ENCODE measurements around the gene MSH3.

MSH3 gene

DNA sequence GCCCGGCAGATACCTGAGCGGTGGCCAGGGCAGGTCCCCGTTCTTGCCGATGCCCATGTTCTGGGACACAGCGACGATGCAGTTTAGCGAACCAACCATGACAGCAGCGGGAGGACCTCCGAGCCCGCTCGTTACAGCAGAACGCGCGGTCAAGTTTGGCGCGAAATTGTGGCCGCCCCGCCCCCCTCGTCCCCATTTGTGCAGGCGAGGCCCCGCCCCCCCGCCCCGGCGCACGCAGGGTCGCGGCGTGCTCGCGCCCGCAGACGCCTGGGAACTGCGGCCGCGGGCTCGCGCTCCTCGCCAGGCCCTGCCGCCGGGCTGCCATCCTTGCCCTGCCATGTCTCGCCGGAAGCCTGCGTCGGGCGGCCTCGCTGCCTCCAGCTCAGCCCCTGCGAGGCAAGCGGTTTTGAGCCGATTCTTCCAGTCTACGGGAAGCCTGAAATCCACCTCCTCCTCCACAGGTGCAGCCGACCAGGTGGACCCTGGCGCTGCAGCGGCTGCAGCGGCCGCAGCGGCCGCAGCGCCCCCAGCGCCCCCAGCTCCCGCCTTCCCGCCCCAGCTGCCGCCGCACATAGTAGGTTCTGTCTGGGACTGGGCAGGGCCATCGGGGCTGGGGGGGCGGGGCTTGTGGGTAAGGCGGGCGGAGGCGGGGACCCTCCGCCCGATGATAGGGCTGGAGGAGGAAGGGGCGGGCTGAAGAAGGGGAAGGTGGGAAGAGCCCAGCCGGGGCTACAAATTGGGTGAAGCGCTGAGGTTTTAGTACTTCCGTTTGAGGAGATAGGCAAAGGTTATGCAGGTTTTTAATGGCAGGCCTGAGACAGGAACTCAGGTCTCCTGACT is at the start of gene MSH3, which contains the start of gene DHFR:
MSH3 (plus strand) TSS at position 262 of the 840 bp plus-strand sequence; CDS start at position 338, 76 bp downstream.
DHFR (minus strand) TSS at position 593 of the 840 bp plus-strand sequence; CDS start at position 99, 494 bp downstream.
- DNase-seq (ENCODE audit: low spot score): peak; percentile 90

DNA sequence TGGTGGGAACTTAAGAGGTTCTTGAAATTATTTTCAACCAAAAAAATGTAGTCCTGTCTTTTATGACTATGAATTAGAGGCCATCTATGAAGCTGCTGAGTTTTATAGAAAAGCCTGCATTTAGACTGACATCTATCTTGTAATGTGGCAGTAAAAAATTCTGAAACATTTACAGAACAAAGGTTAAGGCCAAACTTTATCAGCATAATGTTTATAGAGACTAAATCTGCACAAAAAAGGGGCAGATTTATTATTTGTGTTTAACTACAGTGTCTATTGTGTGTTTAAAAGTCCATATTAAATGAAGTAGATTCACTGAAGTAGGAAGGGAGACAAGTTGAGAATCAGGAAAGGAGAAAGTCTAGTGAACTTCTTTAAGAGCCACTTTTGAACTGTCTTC is 47.1 kb upstream of the MSH3 start:
- DNase-seq (ENCODE audit: low spot score): no peak

DNA sequence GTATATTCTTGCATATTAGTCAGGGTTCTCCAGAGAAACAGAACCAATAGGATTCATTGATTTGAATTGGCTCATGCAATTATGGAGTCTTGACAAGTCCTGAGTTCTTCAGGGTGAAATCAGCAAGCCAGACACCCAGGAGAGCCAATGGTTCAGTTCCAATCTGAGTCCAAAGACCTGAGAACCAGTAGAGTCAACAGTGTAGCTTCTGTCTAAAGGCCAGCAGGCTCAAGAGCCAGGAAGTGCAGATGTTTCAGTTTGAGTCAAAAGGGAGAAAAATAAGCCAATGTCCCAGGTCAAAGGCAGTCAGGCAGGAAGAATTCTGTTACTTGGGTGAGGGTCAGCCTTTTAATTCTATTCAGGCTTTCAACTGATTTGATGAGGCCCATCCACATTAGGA is 46.6 kb upstream of the MSH3 start:
- DNase-seq (ENCODE audit: low spot score): no peak

DNA sequence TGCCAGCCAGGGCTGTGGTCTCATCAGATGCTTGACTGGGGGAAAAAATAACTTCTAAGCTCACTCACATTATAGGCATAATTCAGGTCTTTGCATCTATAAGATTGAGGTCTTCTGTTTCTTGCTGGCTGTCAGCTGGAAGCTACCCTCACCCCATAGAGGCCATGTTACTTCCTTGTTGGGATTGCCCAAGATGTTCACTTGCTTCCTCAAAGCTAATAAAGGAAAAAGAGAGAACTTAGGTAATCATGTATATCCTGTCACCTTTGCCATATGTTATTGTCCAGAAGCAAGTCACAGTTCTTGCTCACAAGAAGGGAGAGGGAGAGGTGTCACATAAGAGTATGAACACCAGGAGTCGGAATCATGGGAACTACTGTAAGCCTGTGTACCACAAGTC is 45.7 kb upstream of the MSH3 start:
- DNase-seq (ENCODE audit: low spot score): no peak

DNA sequence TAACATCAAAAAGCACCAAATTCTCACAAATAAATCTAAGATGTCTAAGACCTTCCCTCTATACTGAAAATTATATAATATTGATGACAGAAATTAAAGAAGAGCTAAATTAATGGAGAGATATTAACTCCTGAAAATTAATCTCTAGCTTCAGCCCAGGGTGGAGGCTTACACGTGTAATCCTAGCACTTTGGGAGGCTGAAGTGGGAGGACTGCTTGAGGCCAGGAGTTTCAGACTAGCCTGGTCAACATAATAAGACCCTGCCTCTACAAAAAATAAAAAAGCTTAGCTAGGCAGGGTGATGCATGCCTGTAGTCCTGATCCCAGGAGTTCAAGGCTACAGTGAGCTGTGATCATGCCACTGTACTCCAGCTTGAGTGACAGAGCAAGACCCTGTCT is 44.8 kb upstream of the MSH3 start:
- no peak for DNase-seq (ENCODE audit: low spot score)

DNA sequence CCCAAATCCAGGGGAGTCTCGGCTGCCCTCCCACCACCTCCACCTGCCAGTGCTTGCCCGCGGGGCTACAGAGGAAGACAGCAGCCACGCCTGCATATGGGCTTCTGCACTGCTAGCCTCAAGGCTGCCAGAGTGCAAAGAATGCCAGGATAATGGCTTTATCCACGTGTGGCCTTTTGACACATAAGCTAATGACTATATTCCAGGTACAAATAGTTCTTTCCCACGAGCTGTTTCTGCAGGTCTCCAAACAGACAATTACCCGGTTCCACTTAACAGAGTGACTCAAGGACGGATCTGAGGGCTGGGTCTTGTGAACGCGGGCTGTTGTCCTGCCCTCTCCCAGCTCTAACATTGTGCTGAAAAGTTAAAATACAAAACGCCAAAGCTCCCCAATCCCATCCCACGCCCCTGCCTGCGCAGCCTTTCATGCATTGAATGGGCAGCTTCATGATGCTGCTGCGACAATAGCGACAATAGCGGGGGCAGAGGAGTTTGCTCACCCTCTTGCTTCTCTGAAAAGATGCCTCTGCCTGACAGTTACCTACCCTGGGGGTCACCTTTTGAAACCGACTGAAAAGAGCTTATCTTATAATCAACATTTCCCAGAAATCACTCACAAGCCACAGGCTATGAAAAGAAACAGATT is 39.1 kb upstream of the MSH3 start:
- DNase-seq (ENCODE audit: low spot score): no peak

DNA sequence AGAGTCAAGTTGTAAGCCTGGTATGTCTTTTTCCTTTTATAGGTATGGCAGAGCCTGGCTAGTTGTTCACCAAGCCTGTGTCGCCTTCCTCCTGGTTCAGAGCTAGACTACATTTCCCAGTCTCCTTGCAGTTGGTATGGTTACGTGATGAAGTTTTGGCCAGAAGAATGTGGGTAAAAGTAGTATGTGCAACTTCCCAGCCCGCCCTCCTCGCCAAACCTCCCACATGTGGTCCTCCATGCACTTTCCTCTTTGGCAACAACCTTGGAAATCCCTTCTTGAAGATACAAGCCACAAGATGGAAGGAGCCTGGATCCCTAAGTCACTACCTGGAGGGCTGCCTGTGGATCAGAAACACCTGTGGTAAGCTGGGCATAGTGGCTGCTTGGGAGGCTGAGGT is 36.0 kb upstream of the MSH3 start:
- no peak for DNase-seq (ENCODE audit: low spot score)

DNA sequence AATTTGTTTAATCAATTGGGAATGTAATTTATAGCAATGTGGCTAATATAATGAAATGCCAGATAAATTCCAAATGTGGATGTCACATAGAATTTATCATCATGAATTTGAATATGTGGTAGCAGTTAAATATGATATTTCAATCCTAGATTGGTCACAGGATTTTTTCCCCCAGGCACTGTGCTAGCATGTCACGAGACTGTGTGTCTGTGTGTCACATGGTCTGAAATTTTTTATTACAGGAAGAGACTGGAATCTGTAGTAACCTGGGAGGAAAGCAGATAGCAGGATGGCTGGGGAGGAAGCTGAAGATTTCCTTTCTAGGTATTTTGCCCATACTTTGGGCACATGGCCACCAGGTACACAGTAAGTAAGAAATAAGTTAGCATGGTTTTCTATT is 35.4 kb upstream of the MSH3 start:
- DNase-seq (ENCODE audit: low spot score): no peak

DNA sequence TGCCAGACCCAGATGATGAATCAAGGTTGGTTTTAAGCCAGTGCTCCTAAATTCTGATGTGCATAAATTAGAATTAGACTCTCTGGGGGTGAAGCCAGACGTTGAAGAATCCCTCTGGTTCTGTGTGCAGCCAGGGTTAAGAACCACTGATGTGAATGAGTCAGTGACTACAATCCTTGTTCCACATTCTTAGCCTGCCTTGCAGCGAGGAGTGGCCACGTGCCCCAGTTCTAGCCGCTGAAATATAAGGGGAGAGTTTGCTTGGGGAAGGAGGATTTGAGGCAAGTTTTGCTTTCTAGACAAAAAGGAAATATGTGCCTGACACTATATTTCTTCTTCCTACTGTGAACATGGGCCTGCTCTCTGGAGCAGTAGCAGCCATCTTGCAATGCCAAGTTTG is 34.2 kb upstream of the MSH3 start:
- DNase-seq (ENCODE audit: low spot score): no peak

DNA sequence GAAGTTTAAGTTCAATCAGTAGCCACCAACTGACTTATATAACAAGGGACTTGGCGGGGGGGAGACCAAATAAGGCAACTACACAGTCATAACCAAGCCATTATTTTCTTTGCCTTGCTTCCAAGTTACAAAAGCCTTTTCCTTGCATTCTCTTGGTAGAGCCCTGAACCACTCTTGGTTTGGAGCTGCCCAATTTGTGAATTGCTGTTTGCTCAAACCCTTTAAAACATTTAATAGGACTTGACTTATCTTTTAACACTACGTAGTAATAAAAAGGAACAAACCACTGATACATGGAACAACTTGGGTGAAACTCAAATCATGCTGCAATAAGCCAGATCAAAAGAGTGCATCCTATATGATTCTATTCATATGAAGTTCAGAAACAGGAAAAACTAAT is 31.7 kb upstream of the MSH3 start:
- no peak for DNase-seq (ENCODE audit: low spot score)

DNA sequence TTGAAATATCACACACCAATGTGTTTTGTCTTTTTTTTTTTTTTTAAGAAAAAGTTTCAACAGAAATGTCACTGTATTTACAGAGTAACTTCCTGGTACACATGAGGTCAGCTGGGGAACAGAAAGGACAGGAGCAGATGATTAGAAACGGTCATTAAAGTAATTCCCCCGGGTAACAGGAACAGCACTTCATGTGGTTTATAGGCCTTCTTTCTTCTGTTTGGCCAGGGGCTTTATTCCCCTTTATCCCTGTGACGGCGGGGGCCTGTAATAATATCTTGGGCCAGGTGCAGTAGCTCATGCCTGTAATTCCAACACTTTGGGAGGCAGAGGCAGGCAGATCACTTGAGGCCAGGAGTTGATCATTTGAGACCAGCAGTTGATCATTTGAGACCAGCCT is 30.5 kb upstream of the MSH3 start:
- no peak for DNase-seq (ENCODE audit: low spot score)

DNA sequence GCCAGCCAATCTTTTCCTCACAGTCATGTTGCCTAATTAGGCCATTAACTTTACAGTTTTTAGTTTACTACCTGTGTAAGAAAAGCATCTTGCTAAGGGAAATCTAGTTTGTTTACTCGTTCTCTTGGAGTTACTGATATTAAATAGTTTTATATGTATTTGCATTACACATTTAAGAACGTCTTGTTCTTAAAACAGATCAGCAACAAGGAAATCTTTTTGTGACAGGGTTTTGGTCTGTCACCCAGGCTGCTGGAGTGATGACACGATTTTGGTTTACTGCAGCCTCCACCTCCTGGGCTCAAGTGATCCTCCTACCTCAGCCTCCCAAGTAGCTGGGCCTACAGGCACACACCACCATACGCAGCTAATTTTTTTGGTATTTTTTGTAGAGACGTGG is 29.2 kb upstream of the MSH3 start:
- DNase-seq (ENCODE audit: low spot score): no peak

DNA sequence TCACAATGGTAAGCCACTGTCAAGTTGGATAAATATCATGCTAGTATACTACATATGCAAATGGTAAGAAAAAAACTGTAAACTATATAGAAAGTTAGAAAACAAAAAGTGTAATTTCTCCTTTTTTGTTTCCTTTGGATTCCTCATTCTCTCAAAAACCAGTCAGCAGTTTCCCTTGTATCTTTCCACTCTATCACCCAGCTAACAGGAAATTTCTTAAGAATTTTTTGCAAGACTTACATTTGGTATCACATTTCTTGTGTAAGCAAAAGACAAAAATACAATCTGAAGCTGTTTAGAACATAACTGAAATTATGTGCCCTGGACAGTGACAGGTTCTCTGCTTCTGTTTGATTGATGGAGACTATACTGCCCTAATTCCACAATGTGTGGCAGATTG is 25.2 kb upstream of the MSH3 start:
- no peak for DNase-seq (ENCODE audit: low spot score)

DNA sequence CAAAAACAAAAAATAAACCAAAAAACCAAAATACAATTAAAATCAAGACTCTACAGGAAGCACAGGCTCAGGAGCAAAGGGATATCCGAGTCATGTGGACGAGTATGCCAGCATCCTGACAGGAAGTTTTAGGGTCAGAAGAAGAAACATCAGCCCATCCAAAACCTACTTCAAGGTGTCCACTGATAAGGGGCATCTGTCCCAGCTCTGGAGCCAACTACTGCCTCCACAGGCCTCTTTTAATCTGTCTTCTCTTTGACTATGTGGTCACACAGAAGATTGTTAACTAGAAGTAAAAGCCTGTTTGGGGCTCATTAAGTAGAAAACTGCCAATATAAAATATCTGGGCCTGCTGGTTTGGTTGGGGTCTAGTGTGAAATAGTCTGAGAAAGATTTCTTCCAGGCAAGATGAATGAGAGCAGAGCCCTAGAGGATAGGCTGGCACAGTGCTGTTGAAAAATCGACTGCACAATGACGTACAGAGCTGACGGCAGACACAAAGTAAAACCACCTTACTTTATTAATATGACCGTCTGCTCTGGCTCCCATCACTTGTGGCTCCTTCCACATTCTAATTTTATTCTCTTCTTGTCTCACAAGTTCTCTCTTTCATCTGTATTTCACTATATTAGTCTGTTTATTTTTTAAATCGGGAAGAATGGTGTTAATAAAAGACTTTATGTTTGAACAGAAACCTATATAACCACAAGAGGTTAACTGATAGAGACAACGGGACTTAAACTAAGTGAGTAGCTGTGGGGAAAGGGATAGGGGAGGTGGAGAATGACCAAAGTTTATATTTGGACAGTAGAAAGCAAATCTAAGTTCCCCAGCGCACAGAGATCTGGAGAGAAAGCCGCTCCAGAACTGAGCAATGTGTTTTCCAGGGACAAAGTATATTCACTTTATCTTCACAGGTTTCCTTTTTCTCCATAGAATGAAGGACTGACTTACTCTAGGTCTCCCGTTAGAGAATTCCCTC is 22.9 kb upstream of the MSH3 start:
- peak; percentile 10 for DNase-seq (ENCODE audit: low spot score)

DNA sequence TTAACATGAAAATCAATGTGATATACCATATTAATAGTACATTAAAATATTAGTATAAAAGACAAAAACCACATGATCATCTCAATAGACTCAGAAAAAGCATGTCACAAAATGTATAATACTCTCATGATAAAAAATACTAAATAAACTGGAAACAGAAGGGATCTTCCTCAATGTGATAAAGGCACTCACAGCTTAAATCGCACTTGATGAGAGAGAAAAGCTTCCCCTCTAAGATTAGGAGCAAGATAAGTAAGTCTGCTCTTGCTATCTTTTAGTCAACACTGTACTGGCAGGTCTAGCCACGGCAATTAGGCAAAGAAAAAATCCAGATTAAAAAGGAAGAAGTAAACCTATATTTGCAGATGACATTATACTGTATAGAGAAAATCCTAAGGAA is 21.8 kb upstream of the MSH3 start:
- DNase-seq (ENCODE audit: low spot score): no peak

DNA sequence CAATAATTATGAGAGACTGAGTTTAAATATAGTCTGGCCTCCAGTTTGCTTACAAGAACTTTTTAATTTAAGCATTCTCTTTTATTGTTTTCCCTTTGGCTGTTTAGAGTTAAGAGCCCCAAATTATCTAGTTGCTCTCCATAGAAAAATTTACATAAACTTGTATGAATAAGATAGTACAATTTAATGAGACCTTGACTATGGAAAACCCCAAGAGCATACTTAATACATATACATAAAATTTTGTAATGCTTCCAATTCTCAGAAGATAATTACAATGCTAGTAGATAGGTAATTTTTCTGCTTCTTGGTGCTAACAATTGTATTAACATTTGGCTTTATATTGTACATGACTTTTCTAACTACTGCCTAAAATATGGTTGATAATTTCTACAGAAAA is 20.3 kb upstream of the MSH3 start:
- no peak for DNase-seq (ENCODE audit: low spot score)

DNA sequence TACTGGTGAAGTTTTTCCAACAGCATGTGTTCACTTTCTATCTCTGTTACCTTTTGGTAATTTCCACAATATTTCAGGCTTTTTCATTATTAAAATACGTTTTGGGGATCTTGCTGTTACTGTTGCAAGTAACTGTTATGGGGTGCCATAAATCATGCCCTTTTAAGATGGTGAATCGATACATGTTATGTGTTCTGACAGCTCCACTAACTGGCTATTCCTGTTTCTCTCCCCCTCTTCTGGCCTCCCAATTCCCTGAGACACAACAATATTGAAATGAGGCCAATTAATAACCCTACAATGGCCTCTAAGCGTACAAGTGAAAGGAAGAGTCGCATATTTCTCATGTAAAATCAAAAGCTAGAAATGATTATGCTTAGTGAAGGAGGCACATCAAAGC is 13.1 kb upstream of the MSH3 start:
- DNase-seq (ENCODE audit: low spot score): no peak

DNA sequence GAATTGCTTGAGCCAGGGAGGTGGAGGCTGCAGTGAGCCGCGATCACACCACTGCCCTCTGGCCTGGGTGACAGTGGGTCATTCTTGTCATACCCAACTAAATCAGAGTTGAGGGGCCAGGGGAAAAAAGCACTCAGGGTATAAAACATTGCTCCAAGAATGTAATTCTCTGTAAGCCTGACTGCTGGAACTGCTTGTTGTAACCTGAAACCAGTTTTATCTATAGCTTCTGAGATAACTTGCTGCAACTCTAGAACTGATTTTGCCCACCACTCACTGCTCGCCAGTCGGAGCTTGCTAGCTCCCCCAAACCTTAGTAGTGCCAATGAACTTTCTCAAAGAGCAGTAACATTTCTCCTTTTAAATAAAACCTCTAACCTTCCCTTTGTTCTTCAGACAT is 9.6 kb upstream of the MSH3 start:
- DNase-seq (ENCODE audit: low spot score): no peak

DNA sequence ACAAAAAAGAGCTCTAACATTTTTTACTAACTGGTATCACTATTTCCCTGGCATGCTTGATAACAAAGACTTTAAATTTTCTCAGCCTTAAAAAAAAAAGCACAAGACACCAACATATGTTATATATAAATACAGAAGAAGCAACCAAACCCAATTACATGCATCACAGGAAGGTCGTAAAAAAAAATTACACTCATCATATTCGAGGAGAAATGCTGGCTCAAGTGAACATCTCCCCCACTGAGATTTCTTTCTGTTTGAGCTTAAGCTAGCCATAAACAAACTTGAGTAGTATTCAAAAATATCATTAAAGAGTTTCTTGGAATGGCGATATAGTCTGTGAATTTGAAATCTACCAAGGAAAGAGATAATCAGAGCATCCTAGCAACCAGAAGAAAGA is 7.5 kb upstream of the MSH3 start:
- no peak for DNase-seq (ENCODE audit: low spot score)

DNA sequence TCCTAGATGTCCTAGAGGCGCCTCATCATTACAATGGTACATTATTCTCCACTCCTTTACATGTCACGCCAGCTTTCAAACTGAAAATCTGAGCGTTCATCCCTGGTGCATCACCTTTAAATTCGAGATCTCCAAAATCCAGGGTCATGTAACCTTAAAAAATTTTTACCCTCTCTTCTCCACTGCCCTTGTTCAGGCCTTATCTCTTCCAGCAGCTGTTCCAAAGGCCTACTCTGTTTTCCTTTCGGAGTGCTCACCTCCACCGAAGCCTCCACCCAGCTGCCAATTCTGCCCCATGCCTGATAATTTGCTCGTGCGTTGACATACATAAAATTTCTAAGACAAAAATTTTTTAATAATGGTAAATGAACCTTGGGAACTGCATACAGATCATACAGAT is 950 bp upstream of the MSH3 start:
- peak; percentile 65 for DNase-seq (ENCODE audit: low spot score)

DNA sequence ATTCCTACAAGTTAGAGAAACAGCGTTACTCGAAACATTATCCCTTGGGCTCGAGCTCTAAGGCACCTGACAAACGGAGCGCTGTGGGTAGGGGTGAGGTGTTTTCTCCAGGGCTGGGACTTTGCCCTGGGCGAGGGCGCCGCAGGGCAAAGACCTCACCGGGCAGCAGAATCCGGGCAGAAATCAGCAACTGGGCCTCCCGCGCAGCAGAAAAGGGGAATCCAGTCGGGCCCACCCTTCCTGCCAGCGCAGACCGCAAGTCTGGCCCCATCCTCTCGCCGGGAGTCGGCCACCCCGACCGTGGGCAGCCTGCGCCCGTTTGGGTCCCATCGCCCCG is 430 bp upstream of the MSH3 start:
- DNase-seq (ENCODE audit: low spot score): peak; percentile 16

DNA sequence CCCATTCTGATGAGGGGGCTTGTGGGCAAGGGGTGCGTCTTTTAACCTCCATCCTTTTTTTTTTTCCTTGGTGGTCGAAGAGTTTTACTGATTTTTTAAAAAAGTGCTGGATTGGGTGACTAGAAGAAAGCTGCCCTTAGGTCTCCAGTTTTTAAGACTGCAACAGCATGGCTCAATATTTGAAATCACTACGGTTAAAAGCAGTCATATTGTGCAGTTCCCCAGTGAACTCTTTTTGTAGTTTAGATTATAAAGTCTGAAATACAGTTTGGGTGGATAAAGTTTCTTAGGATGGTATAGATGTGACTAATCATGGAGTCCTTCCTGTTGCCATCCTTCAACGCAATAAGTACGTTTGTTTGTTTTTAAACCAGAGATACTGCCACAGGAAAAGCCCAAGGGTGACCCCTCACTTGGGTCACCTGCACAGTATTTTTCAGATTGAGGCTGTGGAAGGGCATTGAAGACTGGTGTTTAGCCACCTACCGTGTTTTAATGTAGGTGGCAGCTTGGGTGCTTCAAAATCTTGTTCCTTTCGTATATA is 851 bp downstream of the MSH3 start:
- DNase-seq (ENCODE audit: low spot score): no peak
